Activated CD8-positive, alpha-beta memory T cell treated with anti-CD3 and anti-CD28 coated beads, Interleukin-2, amount 10 ng/mL, durations not matched to agents 7 days and 5 days (primary cell): ENCODE measurements around the gene CEBPE. TPM values are rescaled to one million over a fixed set of nuclear protein-coding genes. Genes with fewer than 3 reads are reported as not detected.

Experiments
- ATAC-seq: fragments of 150-1000 bp; cut with Tn5 transposase; one replicate; pipeline ENCODE4 v1.10.0; 2021; ENCODE audit warnings: moderate library complexity
- CTCF ChIA-PET: fragments of 350-600 bp; sonication (Branson Sonifier 250); formaldehyde crosslinking; loops from one replicate; lab custom pipeline; 2021; ENCODE audit warnings: antibody characterized with exemption; lab: Charles Lee
- DNase-seq: peaks from one replicate; pipeline ENCODE4 v3.0.0-alpha.2; 2020
- H3K27ac Mint-ChIP-seq: one replicate; pipeline ENCODE4 v1.8.0; 2021; ENCODE audit warnings: mild to moderate bottlenecking, mixed read lengths
- H3K27me3 Mint-ChIP-seq: one replicate; pipeline ENCODE4 v1.8.0; 2021; ENCODE audit warnings: mixed read lengths
- H3K36me3 Mint-ChIP-seq: one replicate; pipeline ENCODE4 v1.8.0; 2021; ENCODE audit warnings: mild to moderate bottlenecking, mixed read lengths
- H3K4me1 Mint-ChIP-seq: one replicate; pipeline ENCODE4 v1.8.0; 2021; ENCODE audit warnings: mixed read lengths
- H3K4me3 Mint-ChIP-seq: one replicate; pipeline ENCODE4 v1.8.0; 2021; ENCODE audit warnings: mild to moderate bottlenecking, moderate library complexity, mixed read lengths
- H3K9me3 Mint-ChIP-seq: one replicate; pipeline ENCODE4 v1.8.0; 2022; ENCODE audit warnings: low read depth, mixed read lengths
- total RNA-seq, 2 experiments: library from RNA; stranded (reverse); gene quantifications; one replicate each; pipeline ENCODE4 v1.2.3, GENCODE V29; 2021

CEBPE gene
- total RNA-seq, 2 experiments from 2014 or later: 0.79 TPM; not detected in 1

DNA sequence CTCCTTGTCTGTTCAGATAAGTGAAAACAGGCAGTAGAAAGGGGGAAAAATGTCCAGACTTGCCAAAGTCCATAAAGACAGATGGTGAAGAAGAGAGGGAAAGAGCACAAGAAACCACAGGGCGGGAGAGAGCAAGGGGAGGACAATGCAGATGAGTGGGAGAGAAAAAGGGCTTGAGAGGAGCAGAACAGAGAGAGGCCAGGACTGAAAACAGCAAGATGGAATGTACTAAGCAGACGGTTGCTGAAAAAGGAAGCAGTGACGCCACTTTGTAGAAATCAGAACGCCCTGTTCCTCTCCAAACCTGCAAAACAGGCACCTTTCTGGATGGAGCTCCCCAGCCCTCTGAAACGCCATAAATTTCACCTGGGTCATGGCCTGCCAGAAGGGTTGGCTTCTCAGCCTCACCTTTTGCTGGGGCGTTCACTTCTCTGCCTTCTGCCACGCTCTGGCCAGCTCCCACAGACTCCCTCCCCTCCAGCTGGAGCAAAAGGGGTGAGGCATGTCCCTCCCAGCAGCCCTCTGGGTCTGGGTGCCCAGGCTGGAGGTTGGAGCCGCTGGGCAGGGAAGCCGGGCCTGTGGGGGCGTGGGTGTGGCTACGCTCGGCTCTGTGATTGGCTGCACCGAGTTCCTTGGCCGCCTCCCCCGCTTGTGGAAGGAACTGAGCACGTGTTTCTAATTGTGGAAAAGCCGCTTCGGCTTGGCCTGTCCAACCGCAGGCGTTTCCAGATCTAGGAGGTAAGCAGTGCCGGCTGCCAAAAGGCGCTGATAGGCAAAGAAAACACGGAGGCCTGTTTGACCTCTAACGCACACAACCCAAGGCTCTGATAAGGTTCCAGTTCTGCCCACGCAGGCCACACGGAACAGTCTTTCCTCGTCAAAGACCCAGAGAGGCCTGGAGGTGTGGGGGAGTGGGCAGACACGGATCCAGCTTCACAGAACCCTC, 35.1 kb upstream of the CEBPE start:
- Mint-ChIP-seq H3K4me3 (no peak overlapping the region), H3K27me3 (peaks cover 19% of the 10 kb centered on the region), H3K9me3 (no peaks in the 10 kb centered on the region), H3K27ac (no peak overlapping the region), H3K36me3 (no peaks in the 10 kb centered on the region), H3K4me1 (no peaks in the 10 kb centered on the region)
- no peak for ATAC-seq
- DNase-seq: no peak
- CTCF ChIA-PET: no interaction called here

GRCh38 chr14:23151342-23151741, 32.3 kb upstream of the CEBPE start:
- DNase-seq (no peak), ATAC-seq (no peak)
- no peak overlapping the region for H3K27ac Mint-ChIP-seq
- CTCF ChIA-PET: interaction anchor here (4.0 kb wide), 1 partner anchor 30 kb away, joined by 17 read pairs; no protein-coding TSS in a partner anchor
- H3K36me3 Mint-ChIP-seq: no peaks in the 10 kb centered on the region
- no peaks in the 10 kb centered on the region for H3K9me3 Mint-ChIP-seq
- H3K4me1 Mint-ChIP-seq: no peaks in the 10 kb centered on the region
- H3K27me3 Mint-ChIP-seq: peaks cover 7% of the 10 kb centered on the region
- H3K4me3 Mint-ChIP-seq: no peak overlapping the region

- no peak for ATAC-seq
- CTCF ChIA-PET: interaction anchor here (4.0 kb wide), 1 partner anchor 28 kb away, joined by 17 read pairs; no protein-coding TSS in a partner anchor
- DNase-seq: no peak
- no peaks in the 10 kb centered on the region for H3K36me3 Mint-ChIP-seq
- H3K4me3 Mint-ChIP-seq: no peak overlapping the region
- no peaks in the 10 kb centered on the region for H3K9me3 Mint-ChIP-seq
- no peaks in the 10 kb centered on the region for H3K4me1 Mint-ChIP-seq
- no peak overlapping the region for H3K27ac Mint-ChIP-seq
- H3K27me3 Mint-ChIP-seq: peaks cover 4% of the 10 kb centered on the region
Measured at GRCh38 chr14:23149745-23150144, 30.7 kb upstream of the CEBPE start.

DNA sequence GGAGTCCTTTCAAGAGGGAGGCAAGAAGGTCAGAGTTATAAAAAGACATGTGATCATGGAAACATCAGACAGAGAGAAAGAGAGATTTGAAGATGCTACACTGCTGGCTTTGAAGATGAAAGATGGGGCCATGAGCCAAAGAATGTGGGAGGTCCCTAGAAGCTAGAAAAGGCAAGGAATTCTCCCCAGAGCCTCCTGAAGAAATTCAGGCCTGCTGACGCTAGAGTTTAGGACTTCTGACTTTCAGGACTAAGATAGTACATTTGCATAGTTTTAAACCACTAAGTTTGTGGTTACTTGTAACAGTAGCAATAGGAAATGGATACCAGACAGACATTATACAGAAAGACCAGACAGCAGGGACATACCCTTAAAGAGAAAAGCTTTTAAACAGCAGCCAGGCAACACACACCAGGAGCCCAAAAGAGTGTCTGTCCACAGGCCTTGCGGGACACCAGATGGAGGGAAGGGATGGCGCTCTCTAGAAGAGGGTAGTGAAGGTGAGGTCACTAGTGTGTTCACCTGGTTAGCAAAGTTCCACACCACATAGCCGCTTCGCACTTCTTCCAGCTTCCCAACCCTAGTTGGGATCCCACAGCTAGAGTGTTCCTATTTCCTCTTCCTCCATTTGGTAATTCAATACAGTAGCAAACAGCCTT, 29.7 kb upstream of the CEBPE start:
- Mint-ChIP-seq H3K9me3 (no peaks in the 10 kb centered on the region), H3K4me1 (no peaks in the 10 kb centered on the region), H3K4me3 (no peak overlapping the region), H3K36me3 (no peaks in the 10 kb centered on the region), H3K27ac (no peak overlapping the region), H3K27me3 (peaks cover under 1% of the 10 kb centered on the region)
- DNase-seq (no peak), ATAC-seq (no peak)
- CTCF ChIA-PET: interaction anchor here (4.0 kb wide), 1 partner anchor 27 kb away, joined by 17 read pairs; no protein-coding TSS in a partner anchor

GRCh38 chr14:23147676-23148075, 28.6 kb upstream of the CEBPE start:
- CTCF ChIA-PET: no interaction called here
- Mint-ChIP-seq H3K4me1 (no peaks in the 10 kb centered on the region), H3K36me3 (no peaks in the 10 kb centered on the region), H3K27ac (no peak overlapping the region), H3K27me3 (no peaks in the 10 kb centered on the region), H3K9me3 (no peaks in the 10 kb centered on the region), H3K4me3 (no peak overlapping the region)
- DNase-seq: no peak
- no peak for ATAC-seq

DNA sequence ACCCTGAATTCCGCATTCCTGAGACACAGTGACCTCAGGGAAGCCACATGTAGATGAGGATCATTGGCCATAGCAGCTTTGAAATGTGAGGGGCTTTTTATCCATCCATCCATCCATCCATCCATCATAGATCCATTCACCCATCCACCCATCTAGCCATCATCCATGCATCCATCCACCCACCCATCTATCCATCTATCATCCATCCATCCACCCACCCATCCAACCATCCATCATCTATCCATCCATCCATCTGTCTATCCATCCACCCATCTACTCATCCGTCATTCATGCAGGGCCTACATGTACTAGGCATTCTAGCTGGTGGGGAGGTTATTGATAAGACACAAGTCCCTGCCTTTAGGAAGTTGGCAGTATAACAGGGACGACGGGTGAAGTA, 27.9 kb upstream of the CEBPE start:
- CTCF ChIA-PET: interaction anchor here (0.8 kb wide), 1 partner anchor 35 kb away, joined by 3 read pairs; no protein-coding TSS in a partner anchor
- Mint-ChIP-seq H3K4me1 (no peaks in the 10 kb centered on the region), H3K27me3 (no peaks in the 10 kb centered on the region), H3K36me3 (no peaks in the 10 kb centered on the region), H3K4me3 (no peak overlapping the region), H3K9me3 (no peaks in the 10 kb centered on the region), H3K27ac (no peak overlapping the region)
- ATAC-seq: no peak
- DNase-seq: no peak

- Mint-ChIP-seq H3K36me3 (no peaks in the 10 kb centered on the region), H3K27ac (no peak overlapping the region), H3K4me3 (no peak overlapping the region), H3K4me1 (no peaks in the 10 kb centered on the region), H3K27me3 (peaks cover 2% of the 10 kb centered on the region), H3K9me3 (no peaks in the 10 kb centered on the region)
- ATAC-seq (no peak), DNase-seq (no peak)
- CTCF ChIA-PET: interaction anchor here (0.8 kb wide), 1 partner anchor 34 kb away, joined by 3 read pairs; no protein-coding TSS in a partner anchor
Measured at GRCh38 chr14:23146351-23146910, 27.4 kb upstream of the CEBPE start.

- CTCF ChIA-PET: interaction anchor here (0.8 kb wide), 1 partner anchor 34 kb away, joined by 3 read pairs; no protein-coding TSS in a partner anchor
- H3K27ac Mint-ChIP-seq: no peak overlapping the region
Measured at GRCh38 chr14:23145794-23146350, 26.8 kb upstream of the CEBPE start.

GRCh38 chr14:23143911-23144310, 24.9 kb upstream of the CEBPE start:
- no peak overlapping the region for H3K4me3 Mint-ChIP-seq
- H3K4me1 Mint-ChIP-seq: no peaks in the 10 kb centered on the region
- ATAC-seq (no peak), DNase-seq (no peak)
- H3K27me3 Mint-ChIP-seq: peaks cover 2% of the 10 kb centered on the region
- H3K27ac Mint-ChIP-seq: no peak overlapping the region
- CTCF ChIA-PET: no interaction called here
- no peaks in the 10 kb centered on the region for H3K9me3 Mint-ChIP-seq
- no peaks in the 10 kb centered on the region for H3K36me3 Mint-ChIP-seq

More at GRCh38 chr14:23145794-23146350, 26.8 kb upstream of the CEBPE start:
- no peak for ATAC-seq
- H3K27me3 Mint-ChIP-seq: peaks cover 2% of the 10 kb centered on the region
- no peaks in the 10 kb centered on the region for H3K4me1 Mint-ChIP-seq
- no peaks in the 10 kb centered on the region for H3K9me3 Mint-ChIP-seq
- H3K4me3 Mint-ChIP-seq: no peak overlapping the region
- no peaks in the 10 kb centered on the region for H3K36me3 Mint-ChIP-seq
- no peak for DNase-seq

GRCh38 chr14:23142826-23143225, 23.8 kb upstream of the CEBPE start:
- Mint-ChIP-seq H3K27me3 (peaks cover 2% of the 10 kb centered on the region), H3K36me3 (no peaks in the 10 kb centered on the region), H3K4me1 (no peaks in the 10 kb centered on the region), H3K27ac (no peak overlapping the region), H3K9me3 (no peaks in the 10 kb centered on the region), H3K4me3 (no peak overlapping the region)
- DNase-seq (no peak), ATAC-seq (no peak)
- CTCF ChIA-PET: interaction anchor here (1.0 to 1.9 kb wide), 2 partner anchors 9 to 22 kb away, joined by 3 to 6 read pairs; no protein-coding TSS in a partner anchor

DNA sequence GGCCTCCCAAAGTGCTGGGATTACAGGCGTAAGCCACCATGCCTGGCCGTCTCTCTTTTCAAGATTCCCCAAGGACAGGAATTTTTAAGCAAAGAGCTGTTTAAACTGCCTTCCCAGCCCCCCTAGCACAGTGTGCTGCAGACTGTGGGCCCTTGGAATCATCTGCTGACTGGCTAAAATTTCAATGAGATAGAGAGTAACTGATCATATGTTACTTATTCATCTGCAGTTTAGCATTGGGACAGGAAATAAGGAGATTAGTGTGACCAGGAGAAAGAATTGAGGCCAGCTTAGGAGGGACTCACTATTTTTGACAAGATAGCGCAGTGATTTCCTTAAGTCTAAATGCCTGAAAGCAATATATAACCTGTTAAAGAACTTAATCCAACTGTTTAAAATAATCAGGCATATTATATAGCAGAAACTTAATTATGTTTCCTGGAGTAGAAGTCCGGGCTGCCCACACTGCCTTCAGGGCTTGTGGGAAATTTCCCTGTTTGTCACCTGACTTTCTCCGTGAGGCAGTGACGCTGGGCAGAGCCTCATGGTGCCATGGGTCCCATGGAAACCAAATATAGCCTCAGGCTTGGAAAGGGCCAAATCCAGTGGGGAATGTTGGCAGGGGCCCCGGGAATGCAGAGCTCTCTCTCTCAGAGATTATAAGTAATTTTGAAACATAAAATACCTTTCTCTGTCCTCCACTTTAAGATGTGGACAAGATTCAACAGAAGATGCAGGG, 22.8 kb upstream of the CEBPE start:
- no peak for ATAC-seq
- Mint-ChIP-seq H3K36me3 (no peaks in the 10 kb centered on the region), H3K4me3 (no peak overlapping the region), H3K27me3 (peaks cover 2% of the 10 kb centered on the region), H3K27ac (no peak overlapping the region), H3K9me3 (no peaks in the 10 kb centered on the region), H3K4me1 (peaks cover 2% of the 10 kb centered on the region)
- no peak for DNase-seq
- CTCF ChIA-PET: interaction anchor here (0.6 to 1.9 kb wide), 3 partner anchors 10 to 52 kb away, joined by 3 to 6 read pairs (median 3); no protein-coding TSS in a partner anchor

DNA sequence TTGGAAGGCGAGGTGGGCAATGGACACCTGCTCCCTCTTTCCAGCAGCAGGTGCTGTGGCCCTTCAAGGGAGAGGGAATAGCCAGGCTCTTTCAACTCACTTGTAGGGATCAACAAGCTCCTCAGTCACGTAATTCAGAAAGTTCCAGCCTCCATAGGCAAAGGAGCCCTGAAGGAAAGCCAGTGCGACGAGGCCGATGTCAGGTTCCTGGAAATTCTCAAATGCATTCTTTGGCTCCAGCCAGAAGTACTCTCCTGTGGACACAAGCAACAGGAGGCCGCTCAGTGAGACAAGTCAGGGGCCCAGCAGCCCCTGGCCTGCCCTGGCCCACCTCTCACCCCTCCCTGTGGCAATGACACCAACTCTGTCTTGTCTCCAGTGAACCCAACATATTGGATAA, 21.3 kb upstream of the CEBPE start:
- H3K9me3 Mint-ChIP-seq: no peaks in the 10 kb centered on the region
- no peak for ATAC-seq
- CTCF ChIA-PET: interaction anchor here (1.6 kb wide), 1 partner anchor 20 kb away, joined by 5 read pairs; no protein-coding TSS in a partner anchor
- H3K4me3 Mint-ChIP-seq: no peak overlapping the region
- no peaks in the 10 kb centered on the region for H3K36me3 Mint-ChIP-seq
- H3K4me1 Mint-ChIP-seq: peaks cover 2% of the 10 kb centered on the region
- no peak for DNase-seq
- peaks cover 2% of the 10 kb centered on the region for H3K27me3 Mint-ChIP-seq
- no peak overlapping the region for H3K27ac Mint-ChIP-seq
